ENCODE measurements around the gene RNF187.

The RNF187 gene

GRCh38 chr1:228508840-228509415, 21.7 kb downstream of the RNF187 start:
- no peak for DNase-seq (ENCODE audit: low spot score)

- no peak for DNase-seq (ENCODE audit: low spot score)
Measured at GRCh38 chr1:228510101-228510802, 23.1 kb downstream of the RNF187 start.

DNA sequence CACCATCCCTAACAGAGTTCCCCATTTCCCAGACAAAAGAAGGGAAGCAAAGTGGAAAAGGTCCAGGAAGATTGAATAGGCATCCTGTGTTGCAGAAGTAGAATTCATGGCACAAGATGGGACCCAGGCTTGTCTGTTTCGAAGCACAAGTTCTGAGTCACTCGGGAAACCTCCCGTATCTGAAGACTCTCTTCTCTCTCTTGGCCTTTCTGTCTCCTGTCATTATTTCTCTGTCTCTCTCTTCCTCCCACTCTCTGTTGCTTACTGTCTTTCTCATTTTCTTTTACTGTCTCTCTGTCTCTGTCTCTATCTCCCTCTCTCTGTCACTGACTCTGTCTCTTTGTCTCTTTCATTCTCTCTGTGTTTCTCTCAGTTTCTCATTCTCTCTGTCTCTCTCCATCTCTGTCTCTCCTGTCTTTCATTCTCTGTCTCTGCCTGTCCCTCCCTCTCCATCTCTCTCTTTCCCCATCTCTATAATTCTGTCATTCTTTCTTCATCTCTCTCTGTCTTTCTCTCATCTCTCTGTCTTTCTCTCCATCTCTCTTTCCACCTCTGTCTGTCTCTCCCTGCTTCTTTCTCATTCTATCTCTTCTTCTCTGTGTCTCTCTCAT, 23.7 kb downstream of the RNF187 start:
- DNase-seq (ENCODE audit: low spot score), result no peak

GRCh38 chr1:228511546-228512445, 24.6 kb downstream of the RNF187 start:
- DNase-seq (ENCODE audit: low spot score), result no peak

- DNase-seq (ENCODE audit: low spot score), result no peak
Measured at GRCh38 chr1:228512781-228513198, 25.6 kb downstream of the RNF187 start.

GRCh38 chr1:228513236-228513900, 26.2 kb downstream of the RNF187 start:
- DNase-seq (ENCODE audit: low spot score), result no peak

GRCh38 chr1:228514421-228514820, 27.2 kb downstream of the RNF187 start:
- DNase-seq (ENCODE audit: low spot score), result no peak

GRCh38 chr1:228515200-228515834, 28.1 kb downstream of the RNF187 start:
- peak; percentile 28 for DNase-seq (ENCODE audit: low spot score)

DNA sequence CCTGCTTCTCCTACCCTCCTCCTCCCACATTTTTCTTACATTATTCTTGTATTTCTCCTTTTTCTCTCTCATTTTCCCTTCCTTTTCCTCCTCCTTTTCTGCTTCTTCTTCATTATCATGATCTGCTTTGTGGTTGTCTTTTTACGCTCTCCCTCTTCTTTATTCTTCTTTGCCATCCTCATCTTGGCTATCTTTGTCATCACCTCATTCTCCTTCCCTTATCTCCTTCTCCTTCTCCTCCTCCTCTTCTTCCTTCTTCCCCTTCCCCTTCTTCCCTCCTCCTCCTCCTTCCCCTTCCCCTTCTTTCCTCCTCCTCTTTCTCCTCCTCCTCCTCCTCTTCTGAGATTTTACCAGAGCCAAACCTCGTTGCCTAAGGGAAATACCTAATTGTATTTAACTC, 30.5 kb downstream of the RNF187 start:
- no peak for DNase-seq (ENCODE audit: low spot score)

DNA sequence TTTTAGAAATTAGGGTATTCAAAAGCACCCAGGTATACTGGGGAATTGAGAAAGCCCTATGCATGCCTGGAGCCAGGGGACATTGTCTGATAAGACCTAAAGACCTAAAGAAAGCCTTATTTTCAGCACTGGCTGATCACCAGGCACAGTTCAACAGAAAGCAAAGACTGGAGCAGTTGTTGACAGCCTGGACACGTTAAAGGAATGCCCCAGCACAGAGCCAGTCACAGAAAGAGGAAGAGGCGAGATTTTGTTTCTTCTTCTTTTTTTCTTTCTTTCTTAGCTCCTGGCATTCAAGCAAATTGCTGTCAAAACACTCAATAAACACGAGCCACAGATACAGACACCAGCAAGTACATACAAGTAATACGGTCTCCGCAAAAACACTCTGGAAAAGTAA, 40.4 kb downstream of the RNF187 start:
- DNase-seq (ENCODE audit: low spot score), result no peak

DNA sequence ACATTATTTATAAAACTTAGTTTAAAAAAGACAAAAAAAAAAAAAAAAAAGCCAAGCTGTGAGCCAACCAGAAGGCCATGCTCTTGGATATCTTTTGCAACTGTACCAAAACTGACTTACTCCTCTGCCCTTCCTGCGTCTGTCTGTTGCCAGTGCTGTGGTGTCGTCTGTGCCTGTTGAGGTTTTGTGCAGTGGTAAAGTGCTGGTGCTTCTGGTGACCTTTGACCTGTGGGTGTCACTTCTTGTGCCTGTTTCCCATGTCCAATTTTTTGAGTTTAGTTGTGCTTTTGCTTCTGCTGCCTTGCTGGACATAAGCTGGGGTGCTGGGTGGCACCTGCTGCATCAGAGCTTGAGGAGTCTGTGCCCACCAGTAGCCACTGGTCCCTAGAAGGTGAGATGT, 41.4 kb downstream of the RNF187 start:
- DNase-seq (ENCODE audit: low spot score), result no peak

DNA sequence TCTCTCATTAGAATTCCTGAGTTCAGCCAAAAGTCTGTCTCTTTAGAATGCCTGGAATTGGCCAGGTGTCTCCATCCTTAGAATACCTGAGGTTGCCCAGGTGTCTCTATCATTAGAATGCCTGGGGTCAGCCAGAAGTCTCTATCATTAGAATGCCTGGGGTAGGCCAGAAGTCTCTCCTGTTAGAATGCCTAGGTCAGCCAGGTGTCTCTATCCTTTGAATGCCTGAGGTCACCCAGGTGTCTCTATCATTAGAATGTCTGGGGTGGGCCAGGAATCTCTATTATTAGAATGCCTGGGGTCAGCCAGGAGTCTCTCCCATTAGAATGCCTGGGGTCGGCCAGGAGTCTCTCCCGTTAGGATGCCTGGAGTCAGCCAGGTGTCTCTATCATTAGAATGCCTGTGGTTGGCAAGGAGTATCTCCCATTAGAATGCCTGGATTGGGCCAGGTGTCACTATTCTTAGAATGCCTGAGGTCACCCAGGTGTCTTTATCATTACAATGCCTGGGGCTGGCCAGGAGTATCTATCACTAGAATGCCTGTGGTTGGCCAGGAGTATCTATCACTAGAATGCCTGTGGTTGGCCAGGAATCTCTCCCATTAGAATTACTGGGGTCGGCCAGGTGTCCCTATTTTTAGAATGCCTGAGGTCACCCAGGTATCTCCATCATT, 43.0 kb downstream of the RNF187 start:
- DNase-seq (ENCODE audit: low spot score), result no peak

GRCh38 chr1:228530951-228531731, 44.0 kb downstream of the RNF187 start:
- DNase-seq (ENCODE audit: low spot score), result no peak

- DNase-seq (ENCODE audit: low spot score), result no peak
Measured at GRCh38 chr1:228538831-228539230, 51.6 kb downstream of the RNF187 start.

GRCh38 chr1:228540161-228540917, 53.2 kb downstream of the RNF187 start:
- no peak for DNase-seq (ENCODE audit: low spot score)

DNA sequence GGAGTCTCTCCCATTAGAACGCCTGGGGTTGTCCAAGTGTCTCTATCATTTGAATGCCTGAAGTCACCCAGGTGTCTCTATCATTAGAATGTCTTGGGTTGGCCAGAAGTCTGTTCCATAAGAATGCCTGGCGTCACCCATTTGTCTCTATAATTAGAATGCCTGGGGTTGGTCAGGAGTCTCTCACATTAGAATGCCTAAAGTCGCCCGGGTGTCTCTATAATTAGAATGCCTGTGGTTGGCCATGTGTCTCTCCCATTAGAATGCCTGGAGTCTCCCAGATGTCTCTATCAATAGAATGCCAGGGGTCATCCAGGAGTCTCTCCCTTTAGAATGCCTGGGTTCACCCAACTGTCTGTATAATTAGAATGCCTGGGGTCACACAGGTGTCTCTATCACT, 54.5 kb downstream of the RNF187 start:
- no peak for DNase-seq (ENCODE audit: low spot score)

GRCh38 chr1:228542376-228542775, 55.2 kb downstream of the RNF187 start:
- no peak for DNase-seq (ENCODE audit: low spot score)

DNA sequence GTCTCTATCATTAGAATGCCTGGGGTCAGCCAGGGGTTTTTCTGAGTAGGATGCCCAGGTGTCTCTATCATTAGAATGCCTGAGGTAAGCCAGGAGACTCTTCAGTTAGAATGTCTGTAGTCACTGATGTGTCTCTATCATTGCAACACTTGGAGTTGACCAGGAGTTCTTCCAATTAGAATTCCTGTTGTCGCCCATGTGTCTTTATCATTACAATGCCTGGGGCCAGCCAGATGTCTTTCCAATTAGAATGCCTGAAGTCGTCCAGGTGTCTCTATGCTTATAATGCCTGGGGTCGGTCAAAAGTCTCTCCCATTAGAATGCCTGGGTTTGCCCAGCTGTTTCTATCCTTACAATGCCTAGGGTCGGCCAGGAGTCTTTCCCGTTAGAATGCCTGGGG, 55.8 kb downstream of the RNF187 start:
- DNase-seq (ENCODE audit: low spot score), result no peak

DNA sequence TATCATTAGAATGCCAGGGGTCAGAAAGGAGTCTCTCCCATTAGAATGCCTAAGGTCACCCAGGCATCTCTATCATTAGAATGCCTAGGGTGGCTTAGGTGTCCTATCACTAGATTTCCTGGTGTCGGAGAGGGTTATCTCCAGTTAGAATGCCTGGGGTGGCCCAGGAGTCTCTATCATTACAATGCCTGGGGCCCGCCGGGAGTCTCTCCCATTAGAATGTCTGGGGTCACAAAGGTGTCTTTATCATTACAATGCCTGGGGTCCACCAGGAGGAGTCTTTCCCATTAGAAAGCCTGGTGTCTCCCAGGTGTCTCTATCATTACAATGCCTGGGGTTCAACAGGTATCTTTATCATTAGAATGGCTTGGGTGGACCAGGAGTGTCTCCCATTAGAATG, 56.2 kb downstream of the RNF187 start:
- no peak for DNase-seq (ENCODE audit: low spot score)
